NCI-H774 (cell line): ENCODE results near the gene PTGES2.
"Not testable (repeated sequence)": the region's sequence is repeated elsewhere in the genome, so short reads cannot be mapped to it uniquely, and the experiment has no call there.

Source experiments
- DNase-seq: peaks from one replicate; lab custom pipeline; 2025; lab: John Stamatoyannopoulos, UW

Gene PTGES2

DNA sequence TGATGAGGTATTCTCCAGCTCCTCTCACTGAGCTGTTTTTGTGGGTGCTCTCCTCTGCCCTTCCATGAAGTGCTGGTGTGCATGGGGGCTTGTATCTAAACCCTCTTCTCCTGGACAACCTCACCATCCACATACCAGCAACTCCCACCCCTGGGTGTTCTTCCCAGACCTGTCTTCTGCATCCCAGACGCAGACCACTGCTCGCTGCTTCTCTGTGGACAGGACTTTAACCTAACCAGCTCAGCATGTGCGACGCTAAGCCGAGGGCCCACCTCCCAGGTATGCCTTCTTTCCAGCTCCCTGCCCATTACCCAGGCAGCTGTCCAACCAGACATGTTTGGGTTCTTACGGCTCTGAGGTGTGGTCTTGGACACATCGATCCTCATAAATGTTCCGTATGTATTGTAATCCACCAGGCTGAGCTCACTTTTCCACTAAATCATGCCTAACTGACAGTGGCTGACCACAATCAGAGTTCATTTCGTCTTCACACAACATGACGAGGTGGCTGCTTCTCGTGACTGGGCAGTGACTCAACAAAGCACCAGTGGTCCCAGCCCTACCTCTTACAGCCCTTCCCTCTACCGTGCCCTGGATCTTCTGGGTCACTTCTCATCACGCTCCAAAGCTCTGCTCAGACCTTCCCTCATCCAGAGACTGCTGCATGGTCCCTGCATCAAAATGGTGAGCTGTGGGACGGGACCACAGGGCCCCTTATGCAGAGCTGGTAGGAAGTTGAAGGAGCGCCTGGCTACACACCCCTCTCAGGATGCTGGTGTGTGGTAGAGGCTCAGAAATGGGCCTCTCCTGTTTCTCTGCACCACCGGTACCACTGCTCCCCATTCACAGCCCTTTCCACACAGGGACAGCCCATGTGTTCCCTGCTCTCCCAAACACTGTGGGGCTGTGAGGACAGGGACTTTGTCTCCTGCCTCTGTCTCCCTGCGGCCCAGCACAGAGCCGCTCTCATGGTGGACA is 9.6 kb upstream of the PTGES2 start:
- DNase-seq: no peak

GRCh38 chr9:128135561-128135960 is 8.0 kb upstream of the PTGES2 start:
- not testable (repeated sequence) for DNase-seq

- not testable (repeated sequence) for DNase-seq
Measured at GRCh38 chr9:128132139-128132538, 4.6 kb upstream of the PTGES2 start.

GRCh38 chr9:128131346-128131745 is 3.8 kb upstream of the PTGES2 start:
- not testable (repeated sequence) for DNase-seq

GRCh38 chr9:128130651-128131050 is 3.1 kb upstream of the PTGES2 start:
- not testable (repeated sequence) for DNase-seq

DNA sequence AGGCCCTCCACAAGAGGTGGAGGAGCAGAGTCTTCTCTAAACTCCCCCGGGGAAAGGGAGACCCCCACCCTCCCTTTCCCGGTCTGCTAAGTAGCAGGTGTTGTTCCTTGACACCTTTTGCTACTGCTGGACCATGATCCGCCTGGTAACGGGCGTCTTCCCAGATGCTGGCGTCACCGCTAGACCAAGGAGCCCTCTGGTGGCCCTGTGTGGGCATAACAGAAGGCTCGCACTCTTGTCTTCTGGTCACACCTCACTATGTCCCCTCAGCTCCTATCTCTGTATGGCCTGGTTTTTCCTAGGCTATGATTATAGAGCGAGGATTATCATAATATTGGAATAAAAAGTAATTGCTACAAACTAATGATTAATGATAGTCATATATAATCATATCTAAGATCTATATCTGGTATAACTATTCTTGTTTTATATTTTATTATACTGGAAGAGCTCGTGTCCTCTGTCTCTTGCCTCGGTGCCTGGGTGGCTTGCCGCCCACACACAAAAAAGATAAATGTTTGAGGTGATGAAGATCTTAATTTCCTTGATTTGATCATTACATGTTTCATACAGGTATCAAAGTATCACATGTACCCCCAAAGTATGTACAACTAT is 2.6 kb upstream of the PTGES2 start:
- DNase-seq: not testable (repeated sequence)

GRCh38 chr9:128128836-128129590 is 1.5 kb upstream of the PTGES2 start:
- no peak for DNase-seq

DNA sequence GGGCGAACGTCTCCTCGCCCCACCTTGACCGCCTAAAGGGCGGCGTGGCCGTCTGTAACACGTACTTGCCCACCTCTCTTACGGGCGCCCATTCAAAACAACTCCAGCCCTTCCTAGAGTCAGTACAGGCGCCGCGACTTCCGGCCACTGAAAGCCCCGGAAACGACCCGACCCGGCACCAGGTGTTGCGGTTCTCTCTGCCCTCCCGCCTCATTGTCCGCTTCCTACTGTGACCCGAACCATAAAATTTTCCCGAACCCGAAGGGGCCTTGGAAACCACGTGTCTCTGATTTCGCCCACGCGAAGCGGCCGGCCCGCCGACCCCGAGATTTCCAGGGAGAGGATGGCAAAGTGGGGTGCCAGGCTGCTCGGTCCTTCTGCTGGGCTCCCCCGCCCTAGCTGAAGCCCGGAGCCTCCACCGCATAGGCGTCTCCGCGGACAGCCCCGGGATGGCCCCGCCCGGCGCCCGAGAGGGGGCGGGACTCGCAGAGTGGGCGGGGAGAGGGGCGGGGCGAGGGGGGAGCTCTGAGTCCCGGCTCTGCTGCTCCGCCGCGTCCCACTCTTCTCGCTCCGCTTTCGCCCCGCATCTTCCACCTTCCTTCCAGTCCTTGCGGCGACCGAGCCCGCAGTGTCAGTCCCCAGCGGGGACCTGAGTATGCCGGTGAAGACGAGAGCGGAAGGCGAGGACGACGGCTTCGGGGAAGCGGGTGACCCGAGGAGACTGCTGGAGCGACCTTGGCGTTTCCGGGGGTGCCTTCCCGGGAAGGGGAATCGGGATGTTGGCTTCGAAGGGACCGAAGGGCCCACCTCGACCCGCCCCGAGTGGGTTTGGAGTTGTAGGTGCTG is 684 bp upstream of the PTGES2 start:
- DNase-seq: peak; percentile 94

DNA sequence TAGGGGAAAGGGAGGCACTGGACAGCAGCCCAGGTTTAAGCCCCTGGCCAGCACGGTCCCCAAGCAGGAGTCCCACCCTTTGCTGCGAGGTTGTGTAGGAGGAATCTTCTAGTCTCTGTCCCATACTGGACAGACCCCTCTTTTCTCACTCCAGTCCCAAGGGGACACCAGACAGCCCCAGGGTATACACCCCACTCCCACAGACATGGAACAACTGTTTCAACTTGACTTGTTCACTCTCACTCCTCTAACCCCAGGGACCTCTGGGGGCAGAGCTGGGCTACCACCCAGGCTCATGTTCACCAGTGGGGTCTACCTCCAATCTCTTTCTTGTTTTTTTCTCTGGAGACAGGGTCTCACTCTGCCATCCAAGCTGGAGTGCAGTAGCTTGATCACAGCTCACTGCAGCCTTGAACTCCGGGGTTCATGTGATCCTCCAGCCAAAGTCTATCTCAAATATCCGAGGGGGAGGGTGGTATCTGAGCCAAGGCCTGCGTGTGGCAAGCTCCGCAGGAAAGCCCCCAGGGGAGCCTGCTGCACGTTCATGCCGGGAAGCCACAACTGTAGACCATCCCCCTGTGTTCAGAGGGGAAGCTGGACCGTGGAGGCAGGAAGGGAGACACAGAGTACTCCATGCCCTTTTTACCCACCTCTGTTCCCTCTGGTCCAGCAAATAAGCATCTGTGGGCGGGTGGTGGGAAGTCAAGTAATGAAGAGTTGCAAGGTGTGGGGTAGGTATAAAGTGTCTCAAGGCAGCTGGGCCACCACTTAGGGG is 1.8 kb downstream of the PTGES2 start:
- no peak for DNase-seq

GRCh38 chr9:128124873-128125579 is 2.5 kb downstream of the PTGES2 start:
- DNase-seq: no peak

- DNase-seq: no peak
Measured at GRCh38 chr9:128124451-128124850, 3.1 kb downstream of the PTGES2 start.

GRCh38 chr9:128123451-128124080 is 4.0 kb downstream of the PTGES2 start:
- no peak for DNase-seq

DNA sequence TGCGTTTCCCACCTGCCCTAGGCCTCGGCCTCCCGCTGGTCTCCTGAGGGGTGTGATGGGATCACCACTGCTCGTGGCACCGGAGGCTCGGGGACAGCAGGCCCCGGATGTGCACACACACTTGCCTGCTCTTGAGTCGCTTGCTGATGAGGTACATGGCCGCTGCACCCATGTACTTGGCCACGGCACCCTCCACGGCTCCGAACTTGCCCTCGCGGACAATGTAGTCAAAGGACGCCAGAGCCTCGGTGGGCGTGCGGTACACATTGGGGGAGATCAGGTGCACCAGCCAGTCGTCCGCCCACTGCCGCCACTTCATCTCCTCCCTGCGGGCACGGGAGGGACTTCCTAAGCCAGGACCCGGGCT is 4.7 kb downstream of the PTGES2 start:
- DNase-seq: no peak

DNA sequence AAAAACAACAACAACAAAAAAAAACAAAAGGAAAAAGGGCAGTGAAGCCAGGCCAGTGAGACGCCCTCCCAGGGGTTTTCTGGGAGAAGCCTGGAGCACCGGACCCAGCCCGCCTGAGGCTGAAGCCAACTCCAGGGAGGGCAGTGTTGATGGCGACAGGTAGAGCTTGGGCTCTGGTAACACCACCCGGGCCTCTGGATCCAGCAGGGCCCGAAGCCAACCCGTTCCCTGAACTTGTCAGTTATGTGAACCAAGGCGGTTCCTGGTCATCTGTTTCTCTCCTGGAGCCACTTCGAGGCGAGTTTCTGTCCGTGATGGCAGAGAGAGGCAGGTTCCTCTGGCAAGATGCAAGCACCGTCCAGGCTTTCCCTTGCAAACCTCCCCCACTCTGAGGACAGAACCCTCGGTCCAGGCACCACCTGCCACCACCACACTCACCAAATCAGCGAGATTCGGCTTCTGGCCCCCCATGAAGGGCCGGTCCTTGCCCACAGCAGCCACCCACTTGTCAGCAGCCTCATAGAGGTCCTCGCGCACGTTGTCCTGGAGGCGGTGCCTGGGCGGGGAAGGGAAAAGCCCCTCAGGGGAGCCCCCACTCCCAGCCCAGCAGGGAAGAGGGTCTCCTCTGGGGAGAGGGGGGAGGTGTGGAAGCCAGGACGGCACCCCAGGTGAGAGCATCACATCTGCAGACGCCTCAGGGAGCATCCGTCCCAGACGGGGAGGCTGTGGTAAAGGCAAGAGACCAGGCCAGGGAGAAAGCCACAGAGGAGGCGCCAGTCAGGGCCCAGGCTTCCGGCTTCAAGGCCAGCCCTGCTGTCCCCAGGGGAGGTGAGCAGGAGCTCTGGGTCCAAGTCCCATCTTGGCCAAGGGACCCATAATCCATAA is 5.4 kb downstream of the PTGES2 start:
- no peak for DNase-seq

DNA sequence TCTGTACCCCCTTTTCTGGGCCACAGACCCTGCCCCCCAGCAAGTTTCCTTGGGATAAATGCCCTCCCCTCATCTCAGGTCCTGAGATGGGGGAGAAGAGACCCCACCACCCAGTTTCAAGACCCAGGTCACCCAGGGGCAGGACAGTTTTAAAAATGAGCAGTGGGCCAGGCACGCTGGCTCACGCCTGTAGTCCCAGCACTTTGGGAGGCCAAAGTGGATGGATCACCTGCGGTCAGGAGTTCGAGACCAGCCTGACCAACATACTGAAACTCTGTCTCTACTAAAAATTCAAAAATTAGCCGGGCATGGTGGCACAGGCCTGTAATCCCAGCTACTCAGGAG is 6.1 kb downstream of the PTGES2 start:
- DNase-seq: no peak

GRCh38 chr9:128120741-128121465 is 6.6 kb downstream of the PTGES2 start:
- DNase-seq: no peak

- DNase-seq: no peak
Measured at GRCh38 chr9:128120061-128120740, 7.3 kb downstream of the PTGES2 start.
